Measurements from ENCODE around the gene PALD1. TPM values are rescaled to one million over a fixed set of nuclear protein-coding genes. Genes with fewer than 3 reads are reported as not detected.

PALD1 gene
- total RNA-seq, 3 donors from 2014 or later = 1.9 to 7.5 (median 5.9) TPM

GRCh38 chr10:70465278-70465677, 13.3 kb upstream of the PALD1 start:
- no peak for TF ChIP-seq POLR2AphosphoS5 (IDR thresholded peaks at IDR 0.05)
- no peak for DNase-seq (ENCODE audit: low spot score in 2 of 2)
- Histone ChIP-seq H3K9me3 (no peaks in the 10 kb centered on the region), H3K4me3 (no peak overlapping the region), H3K4me1 (peaks cover 0 to 11% of the 10 kb centered on the region in 2 donors), H3K27me3 (no peaks in the 10 kb centered on the region), H3K36me3 (no peaks in the 10 kb centered on the region), H3K27ac (no peak overlapping the region)
- intact Hi-C loops (cut with DNase I; ENCODE audit: low total_unique reads) = no loop called here

GRCh38 chr10:70465832-70466231, 12.7 kb upstream of the PALD1 start:
- no peaks in the 10 kb centered on the region for H3K36me3 ChIP-seq
- no peak overlapping the region for H3K4me3 ChIP-seq
- DNase-seq (ENCODE audit: low spot score in 2 of 2) = no peak
- no peaks in the 10 kb centered on the region for H3K9me3 ChIP-seq
- TF ChIP-seq POLR2A (IDR thresholded peaks at IDR 0.05) = no peak
- no peak for TF ChIP-seq POLR2AphosphoS5 (IDR thresholded peaks at IDR 0.05)
- TF ChIP-seq CTCF (IDR thresholded peaks at IDR 0.05) = no peak
- H3K27ac ChIP-seq = no peak overlapping the region
- H3K4me1 ChIP-seq = peaks cover 0 to 11% of the 10 kb centered on the region in 2 donors
- no peaks in the 10 kb centered on the region for H3K27me3 ChIP-seq
- intact Hi-C loops (cut with DNase I; ENCODE audit: low total_unique reads) = no loop called here

- DNase-seq (ENCODE audit: low spot score in 2 of 2) = no peak
- Histone ChIP-seq H3K4me1 (peaks cover 0 to 9% of the 10 kb centered on the region in 2 donors), H3K9me3 (no peaks in the 10 kb centered on the region), H3K36me3 (no peaks in the 10 kb centered on the region), H3K4me3 (no peak overlapping the region), H3K27me3 (no peaks in the 10 kb centered on the region), H3K27ac (no peak overlapping the region)
- intact Hi-C loops (cut with DNase I; ENCODE audit: low total_unique reads) = no loop called here
- no peak for TF ChIP-seq POLR2AphosphoS5 (IDR thresholded peaks at IDR 0.05)
- no peak for TF ChIP-seq POLR2A (IDR thresholded peaks at IDR 0.05)
- no peak for TF ChIP-seq CTCF (IDR thresholded peaks at IDR 0.05)
These were observed 11.6 kb upstream of the PALD1 start for GRCh38 chr10:70466951-70467350.

GRCh38 chr10:70472799-70473454, 5.6 kb upstream of the PALD1 start:
- Histone ChIP-seq H3K27ac (no peak overlapping the region), H3K9me3 (no peaks in the 10 kb centered on the region), H3K36me3 (no peaks in the 10 kb centered on the region), H3K4me1 (peaks cover 2 to 5% of the 10 kb centered on the region in 2 donors), H3K4me3 (no peak overlapping the region), H3K27me3 (no peaks in the 10 kb centered on the region)
- no peak for DNase-seq (ENCODE audit: low spot score in 2 of 2)
- intact Hi-C loops (cut with DNase I; ENCODE audit: low total_unique reads) = no loop called here
- TF ChIP-seq POLR2AphosphoS5 (IDR thresholded peaks at IDR 0.05) (no peak), CTCF (IDR thresholded peaks at IDR 0.05) (no peak), POLR2A (IDR thresholded peaks at IDR 0.05) (no peak)

GRCh38 chr10:70474780-70475179, 3.8 kb upstream of the PALD1 start:
- H3K4me1 ChIP-seq = peaks cover 5 to 11% of the 10 kb centered on the region in 2 donors
- DNase-seq (ENCODE audit: low spot score in 2 of 2) = no peak
- TF ChIP-seq POLR2AphosphoS5 (IDR thresholded peaks at IDR 0.05) (no peak), POLR2A (IDR thresholded peaks at IDR 0.05) (no peak), CTCF (IDR thresholded peaks at IDR 0.05) (no peak)
- no peak overlapping the region for H3K27ac ChIP-seq
- H3K4me3 ChIP-seq = no peak overlapping the region
- no peaks in the 10 kb centered on the region for H3K36me3 ChIP-seq
- H3K9me3 ChIP-seq = no peaks in the 10 kb centered on the region
- intact Hi-C loops (cut with DNase I; ENCODE audit: low total_unique reads) = loop anchor here (1.0 kb wide), 1 partner anchor 41 kb away; no protein-coding TSS in a partner anchor
- H3K27me3 ChIP-seq = no peaks in the 10 kb centered on the region

Data from breast epithelium (tissue), 4 donors.